ENCODE results near the gene MZB1.

- TF ChIP-seq CTCF (IDR thresholded peaks at IDR 0.05) (no peak), POLR2A (IDR thresholded peaks at IDR 0.05) (no peak)
These were observed 29.1 kb upstream of the MZB1 start for GRCh38 chr5:139418793-139419192.

All from esophagus squamous epithelium (tissue), 4 donors.